ENCODE measurements around the gene DNM1L. TPM values are rescaled to one million over a fixed set of nuclear protein-coding genes. Genes with fewer than 3 reads are reported as not detected.

Gene DNM1L
- polyA plus RNA-seq, 1 of the 3 experiments (the other 2 are of a cell fraction), result 26.6 TPM

- H3K9me3 ChIP-seq, result no peaks in the 10 kb centered on the region
- peak overlapping the region; percentile 87 to 92 for H3K27ac ChIP-seq (ENCODE audit: low read depth in 2 of 2, low read length in 1 of 2)
- WGBS (ENCODE audit: low lambda C conversion rate), result under 1% methylated on average over 14 of the region's 14 CpGs
- DNase-seq, result no peak
- H3K9me2 ChIP-seq, result no peaks in the 10 kb centered on the region
- no peaks in the 10 kb centered on the region for H3K36me3 ChIP-seq (replicated peaks in 1 of 2; ENCODE audit: control insufficient read depth in 1 of 2, insufficient read depth in 2 of 2, low read length in 1 of 2)
- POLR2A ChIA-PET, result interaction anchor here (1.3 kb wide), 1 partner anchor 19 kb away, joined by 9 read pairs; no protein-coding TSS in a partner anchor
- peaks cover 52% of the 10 kb centered on the region for H3K79me2 ChIP-seq (ENCODE audit: insufficient read depth)
- peaks cover 15% of the 10 kb centered on the region for H3F3A ChIP-seq (replicated peaks; ENCODE audit: insufficient read depth)
- H3K4me1 ChIP-seq (ENCODE audit: control insufficient read depth in 1 of 2, insufficient read depth in 2 of 2, low read depth in 1 of 2, low read length in 1 of 2), result no peaks in the 10 kb centered on the region; a peak in 2 of 4 replicates
- peak overlapping the region; percentile 82 for H3K9ac ChIP-seq
- peaks cover 7% of the 10 kb centered on the region for H4K20me1 ChIP-seq (ENCODE audit: insufficient read depth)
- peak overlapping the region; percentile 74 for H3K4me2 ChIP-seq
- CTCF ChIA-PET, result interaction anchor here (4.2 kb wide), 1 partner anchor 75 kb away, joined by 26 read pairs; the partner anchor contains the start of gene YARS2
- H3K4me3 ChIP-seq (ENCODE audit: low read depth in 2 of 2, low read length in 1 of 2), result peak overlapping the region; percentile 69
- peak overlapping the region; percentile 60; the same call in 1 of the 2 replicates for H2AFZ ChIP-seq (ENCODE audit: low read depth)
- no peak for TF ChIP-seq GABPA (IDR thresholded peaks at IDR 0.05; ENCODE audit: low read depth)
- H3K27me3 ChIP-seq (ENCODE audit: insufficient read depth), result no peaks in the 10 kb centered on the region
Measured at GRCh38 chr12:32679920-32680237, 778 bp downstream of the DNM1L start.

- H3K4me2 ChIP-seq, result peak overlapping the region; percentile 74
- peak overlapping the region; percentile 82; the same call in 1 of the 2 replicates for H3K9ac ChIP-seq
- DNase-seq, result no peak
- no peak overlapping the region for H2AFZ ChIP-seq (ENCODE audit: low read depth)
- H3K36me3 ChIP-seq (replicated peaks in 1 of 2; ENCODE audit: control insufficient read depth in 1 of 2, insufficient read depth in 2 of 2, low read length in 1 of 2), result peaks cover 0 to 8% of the 10 kb centered on the region in 2 experiments
- no peaks in the 10 kb centered on the region for H3K9me3 ChIP-seq
- ChIA-PET CTCF (interaction anchor here (0.7 kb wide), 1 partner anchor 21 kb away, joined by 3 read pairs; no protein-coding TSS in a partner anchor), POLR2A (no interaction called here)
- H3K4me1 ChIP-seq (ENCODE audit: control insufficient read depth in 1 of 2, insufficient read depth in 2 of 2, low read depth in 1 of 2, low read length in 1 of 2), result no peaks in the 10 kb centered on the region; a peak in 2 of 4 replicates
- peaks cover 61% of the 10 kb centered on the region for H3K79me2 ChIP-seq (ENCODE audit: insufficient read depth)
- H3F3A ChIP-seq (replicated peaks; ENCODE audit: insufficient read depth), result peaks cover 15% of the 10 kb centered on the region
- TF ChIP-seq MAX (IDR thresholded peaks at IDR 0.05; ENCODE audit: low read depth), result no peak
- no peak for TF ChIP-seq RXRA (IDR thresholded peaks at IDR 0.05; ENCODE audit: borderline replicate concordance, low read depth)
- TF ChIP-seq ELF1 (IDR thresholded peaks at IDR 0.05), result no peak
- no peak for TF ChIP-seq FOXM1 (IDR thresholded peaks at IDR 0.05; ENCODE audit: low read depth)
- TF ChIP-seq EP300 (IDR thresholded peaks at IDR 0.05; ENCODE audit: borderline replicate concordance in 1 of 2, low read depth in 1 of 2, low read length in 1 of 2), result no peak
- no peak for TF ChIP-seq NFIC (IDR thresholded peaks at IDR 0.05; ENCODE audit: borderline replicate concordance)
- no peak for TF ChIP-seq PBX3 (IDR thresholded peaks at IDR 0.05)
- TF ChIP-seq JUND (IDR thresholded peaks at IDR 0.05), result no peak
- no peak for TF ChIP-seq SIN3A (IDR thresholded peaks at IDR 0.05; ENCODE audit: borderline replicate concordance, low read depth, low read length)
- no peak for TF ChIP-seq IRF3 (IDR thresholded peaks at IDR 0.05; ENCODE audit: low read depth, low read length)
- no peak for TF ChIP-seq FOSL2 (IDR thresholded peaks at IDR 0.05; ENCODE audit: borderline replicate concordance, low read depth)
- peaks cover 14% of the 10 kb centered on the region for H4K20me1 ChIP-seq (ENCODE audit: insufficient read depth)
- H3K4me3 ChIP-seq (ENCODE audit: low read depth in 2 of 2, low read length in 1 of 2), result peak overlapping the region; percentile 69; a peak in 3 of 4 replicates
- peak overlapping the region in 1 of 2 experiments; percentile 92; a peak in 1 of 4 replicates for H3K27ac ChIP-seq (ENCODE audit: low read depth in 2 of 2, low read length in 1 of 2)
- H3K9me2 ChIP-seq, result no peaks in the 10 kb centered on the region
- H3K27me3 ChIP-seq (ENCODE audit: insufficient read depth), result no peaks in the 10 kb centered on the region
Measured at GRCh38 chr12:32680787-32681186, 1.7 kb downstream of the DNM1L start.

All from SK-N-SH (cell line).